ENCODE results near the gene PLD6. TPM values are rescaled to one million over a fixed set of nuclear protein-coding genes. Genes with fewer than 3 reads are reported as not detected.
"Not testable (repeated sequence)": the region's sequence is repeated elsewhere in the genome, so short reads cannot be mapped to it uniquely, and the experiment has no call there.

PLD6 gene
- total RNA-seq, 1 donor from 2014 or later = 7.6 TPM

DNA sequence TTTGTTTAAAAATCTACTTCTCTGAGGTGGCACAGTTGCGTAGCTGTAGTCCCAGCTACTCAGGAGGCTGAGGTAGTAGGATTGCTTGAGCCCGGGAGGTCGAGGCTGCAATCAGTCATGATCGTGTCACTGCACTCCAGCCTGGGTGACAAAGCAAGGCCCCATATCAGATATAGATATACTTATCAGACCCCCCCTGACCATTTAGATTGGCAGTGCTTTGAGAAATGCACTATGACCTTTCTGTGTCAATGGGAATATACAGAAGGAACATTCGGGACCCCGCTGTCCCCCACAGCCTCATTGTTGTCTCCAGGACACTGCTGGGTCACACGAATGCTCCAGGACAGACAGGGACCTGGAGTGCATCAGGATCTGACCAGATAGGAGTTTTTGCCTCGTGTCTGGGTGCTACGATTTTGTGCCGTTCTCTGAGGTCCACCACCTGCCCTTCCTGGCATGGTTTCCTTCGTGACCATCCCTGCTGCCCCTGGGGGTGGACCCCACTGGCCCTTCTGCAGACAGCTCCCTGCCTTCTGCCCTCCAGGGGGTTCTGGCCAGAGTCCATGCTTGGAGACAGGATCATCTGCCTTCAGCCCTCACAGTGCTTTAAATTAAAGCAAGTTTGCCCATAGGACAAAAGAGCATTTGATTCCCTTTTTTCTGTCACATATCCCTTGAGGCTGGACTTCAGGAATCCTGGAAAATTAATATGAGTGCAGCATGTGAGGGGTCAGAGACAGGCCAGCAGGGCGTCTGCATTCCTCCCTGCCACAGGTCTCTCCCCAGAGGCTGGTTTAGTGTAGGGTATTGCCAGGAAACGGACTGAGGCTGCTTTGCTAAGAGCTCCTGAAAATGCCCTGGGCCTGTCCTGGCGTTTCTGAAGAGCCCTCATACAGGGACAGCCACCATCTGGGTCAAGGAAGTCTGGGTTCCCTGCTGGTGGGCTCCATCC lies 19.3 kb downstream of the PLD6 start:
- H3K36me3 Mint-ChIP-seq (ENCODE audit: low read depth) = peaks cover 56% of the 10 kb centered on the region
- DNase-seq (no peak), ATAC-seq (ENCODE audit: low read depth) (no peak)
- ChIA-PET POLR2A (no interaction called here), CTCF (no interaction called here)
- no peak for TF ChIP-seq CTCF (IDR thresholded peaks at IDR 0.05)
- H3K27ac Mint-ChIP-seq = no peak overlapping the region
- H3K9me3 Mint-ChIP-seq = no peaks in the 10 kb centered on the region
- H3K4me3 Mint-ChIP-seq = no peak overlapping the region
- H3K27me3 Mint-ChIP-seq = no peaks in the 10 kb centered on the region
- intact Hi-C loops (cut with micrococcal nuclease) = no loop called here
- H3K4me1 Mint-ChIP-seq = peaks cover 29% of the 10 kb centered on the region

GRCh38 chr17:17186051-17186450 lies 20.1 kb downstream of the PLD6 start:
- Mint-ChIP-seq H3K36me3 (ENCODE audit: low read depth) (peaks cover 62% of the 10 kb centered on the region), H3K27ac (no peak overlapping the region), H3K4me3 (no peak overlapping the region), H3K9me3 (no peaks in the 10 kb centered on the region), H3K27me3 (no peaks in the 10 kb centered on the region), H3K4me1 (peaks cover 35% of the 10 kb centered on the region)
- intact Hi-C loops (cut with micrococcal nuclease) = no loop called here
- POLR2A ChIA-PET = no interaction called here
- DNase-seq (no peak), ATAC-seq (ENCODE audit: low read depth) (no peak)
- TF ChIP-seq CTCF (IDR thresholded peaks at IDR 0.05) = no peak
- CTCF ChIA-PET = no interaction called here

DNA sequence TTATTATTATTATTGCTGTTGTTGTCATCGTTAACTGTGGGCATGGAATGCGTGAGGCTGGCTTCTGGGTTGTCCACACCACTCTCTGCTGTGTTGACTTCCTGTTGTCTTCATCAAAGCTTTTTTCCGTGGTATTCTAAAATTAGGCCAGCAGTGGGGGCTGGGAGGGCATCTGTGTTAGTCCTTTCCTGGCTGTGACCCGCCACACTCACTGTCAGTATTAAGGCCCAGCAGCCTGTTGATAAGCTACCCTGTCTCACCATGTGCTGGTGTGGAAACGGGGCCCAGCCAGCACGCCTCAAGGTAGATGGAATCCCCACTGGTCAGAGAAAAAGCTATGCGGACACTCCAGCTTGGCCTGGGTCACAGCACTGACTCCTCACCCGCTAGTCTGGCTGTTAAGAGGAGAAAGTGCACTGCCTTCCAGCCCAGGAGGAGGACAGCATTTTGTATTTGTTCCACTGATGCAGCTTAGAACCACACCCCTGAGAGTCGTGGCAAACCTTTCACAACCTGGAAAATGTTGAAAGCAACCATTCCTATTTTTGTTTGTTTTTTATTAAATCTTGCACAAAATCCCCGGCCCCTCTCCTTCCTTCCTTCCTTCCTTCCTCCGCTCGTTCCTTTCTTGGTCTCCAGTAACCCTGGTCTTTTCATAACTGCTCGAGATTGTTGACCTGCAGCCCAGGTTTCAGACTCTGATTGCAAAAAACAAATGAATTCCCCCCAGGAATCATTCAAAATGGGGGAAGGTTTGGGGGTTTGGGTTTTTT lies 21.0 kb downstream of the PLD6 start:
- H3K4me3 Mint-ChIP-seq; DNase-seq; H3K27ac Mint-ChIP-seq; POLR2A ChIA-PET; ATAC-seq (ENCODE audit: low read depth); H3K27me3 Mint-ChIP-seq; H3K9me3 Mint-ChIP-seq; CTCF ChIA-PET; intact Hi-C loops (cut with micrococcal nuclease): not testable (repeated sequence)
- Mint-ChIP-seq H3K36me3 (ENCODE audit: low read depth) (peaks cover 69% of the 10 kb centered on the region), H3K4me1 (peaks cover 41% of the 10 kb centered on the region)

GRCh38 chr17:17183744-17184143 lies 22.4 kb downstream of the PLD6 start:
- ChIA-PET POLR2A (no interaction called here), CTCF (no interaction called here)
- Mint-ChIP-seq H3K36me3 (ENCODE audit: low read depth) (peaks cover 73% of the 10 kb centered on the region), H3K4me3 (no peak overlapping the region), H3K4me1 (peaks cover 48% of the 10 kb centered on the region), H3K27me3 (no peaks in the 10 kb centered on the region), H3K9me3 (no peaks in the 10 kb centered on the region), H3K27ac (no peak overlapping the region)
- ATAC-seq (ENCODE audit: low read depth) (no peak), DNase-seq (no peak)
- intact Hi-C loops (cut with micrococcal nuclease) = no loop called here
- TF ChIP-seq CTCF (IDR thresholded peaks at IDR 0.05) = no peak

DNA sequence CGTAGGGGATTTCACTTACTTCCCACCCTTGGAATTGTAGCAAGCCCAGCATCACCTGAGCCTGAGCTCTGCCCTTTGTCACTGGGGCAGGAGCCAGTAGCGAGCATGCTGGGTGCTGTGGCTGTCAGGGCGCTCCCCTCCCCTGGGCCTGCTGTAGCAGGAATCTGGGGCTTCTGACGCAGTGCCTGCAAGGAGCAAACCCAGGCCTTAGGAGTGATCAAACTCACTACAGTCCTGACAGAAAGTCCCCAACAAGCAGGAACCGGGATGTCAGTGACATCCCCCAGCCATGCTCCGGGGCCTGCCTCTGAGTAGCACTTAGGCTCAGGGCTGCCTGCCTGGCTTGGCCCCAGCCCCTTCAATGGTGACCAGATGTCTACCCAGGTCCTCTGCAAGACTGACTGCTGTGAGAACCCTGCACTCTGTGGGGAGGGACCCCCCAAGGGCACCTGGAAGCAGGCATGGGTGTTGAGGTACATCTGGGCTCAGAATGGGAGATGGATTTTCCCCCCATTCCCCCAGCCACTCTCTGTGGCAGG lies 23.5 kb downstream of the PLD6 start:
- ATAC-seq (ENCODE audit: low read depth) (no peak), DNase-seq (no peak)
- no peak for TF ChIP-seq CTCF (IDR thresholded peaks at IDR 0.05)
- Mint-ChIP-seq H3K36me3 (ENCODE audit: low read depth) (peaks cover 72% of the 10 kb centered on the region), H3K27me3 (no peaks in the 10 kb centered on the region), H3K27ac (peak overlapping the region; percentile 84), H3K4me3 (no peak overlapping the region), H3K9me3 (no peaks in the 10 kb centered on the region), H3K4me1 (peaks cover 48% of the 10 kb centered on the region)
- POLR2A ChIA-PET = no interaction called here
- intact Hi-C loops (cut with micrococcal nuclease) = no loop called here
- CTCF ChIA-PET = no interaction called here
